Ascending aorta (tissue), 2 donors: ENCODE results near the gene STX17. TPM values are rescaled to one million over a fixed set of nuclear protein-coding genes. Genes with fewer than 3 reads are reported as not detected.

Experiments used
- DNase-seq, 2 donors: peaks; one replicate each; pipeline ENCODE4 v3.0.0-alpha.2; 2019; ENCODE audit warnings: low spot score in 2 of 2
- H3K27ac ChIP-seq, 2 donors: fragments of 200-600 bp; sonication (generic); one replicate each; pipeline ENCODE4 v1.5.1; 2016 to 2017; ENCODE audit warnings: mild to moderate bottlenecking in 1 of 2
- H3K27me3 ChIP-seq: fragments of 200-600 bp; sonication (generic); one replicate; pipeline ENCODE4 v1.5.1; 2017
- H3K36me3 ChIP-seq, 2 donors: fragments of 200-600 bp; sonication (generic); one replicate each; pipeline ENCODE4 v1.5.1; 2016
- H3K4me1 ChIP-seq, 2 donors: fragments of 200-600 bp; sonication (generic); one replicate each; pipeline ENCODE4 v1.5.1; 2016 to 2017; ENCODE audit warnings: mild to moderate bottlenecking in 1 of 2
- H3K4me3 ChIP-seq, 2 donors: fragments of 200-600 bp; sonication (generic); one replicate each; pipeline ENCODE4 v1.5.1; 2016 to 2017; ENCODE audit warnings: mild to moderate bottlenecking in 1 of 2
- H3K9me3 ChIP-seq, 2 donors: fragments of 200-600 bp; sonication (generic); one replicate each; pipeline ENCODE4 v1.5.1; 2016
- intact Hi-C: fragments of 100-400 bp; cut with DNase I; formaldehyde crosslinking; loops from one replicate; pipeline ENCODE4 v1.15.1; 2023
- total RNA-seq: library from RNA; depleted of rRNA; stranded (reverse); fragments of >200 nt; gene quantifications from one replicate; pipeline ENCODE4 v1.1.0, GENCODE V29; 2016
- TF ChIP-seq, protein P1 (sequence below), 3 experiments: fragments of 200-600 bp in 2 of 3; fragments of 450-650 bp in 1 of 3; sonication (generic) in 2 of 3; IDR thresholded peaks; one replicate each; pipeline ENCODE4 v1.5.1; 2016 to 2019; ENCODE audit warnings: antibody characterized with exemption in 3 of 3, mild to moderate bottlenecking in 1 of 3, moderate library complexity in 1 of 3

STX17 gene
- total RNA-seq, 1 donor from 2014 or later = 24.9 TPM

DNA sequence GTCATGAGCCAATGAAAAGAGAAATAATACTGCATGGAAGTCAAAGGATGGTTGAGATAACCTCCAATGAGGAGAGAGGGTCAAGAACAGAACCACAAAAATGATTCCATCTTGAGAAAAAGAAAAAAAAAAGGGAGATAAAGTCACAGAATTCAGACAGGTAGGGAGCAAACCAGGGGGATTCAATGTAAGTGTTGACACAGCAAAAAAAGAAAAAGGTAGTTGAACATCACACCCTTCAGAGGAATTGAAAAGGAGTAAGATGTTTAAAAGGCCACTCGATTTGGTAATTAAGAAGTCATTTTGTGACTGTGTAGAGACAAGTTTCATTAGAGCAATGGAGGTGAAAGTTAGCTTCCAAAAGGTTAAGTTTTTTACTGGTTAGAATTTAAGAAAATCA, 113.1 kb downstream of the STX17 start:
- H3K4me3 ChIP-seq = no peak overlapping the region
- intact Hi-C loops = no loop called here
- H3K27ac ChIP-seq = no peak overlapping the region
- TF ChIP-seq, protein P1, sequence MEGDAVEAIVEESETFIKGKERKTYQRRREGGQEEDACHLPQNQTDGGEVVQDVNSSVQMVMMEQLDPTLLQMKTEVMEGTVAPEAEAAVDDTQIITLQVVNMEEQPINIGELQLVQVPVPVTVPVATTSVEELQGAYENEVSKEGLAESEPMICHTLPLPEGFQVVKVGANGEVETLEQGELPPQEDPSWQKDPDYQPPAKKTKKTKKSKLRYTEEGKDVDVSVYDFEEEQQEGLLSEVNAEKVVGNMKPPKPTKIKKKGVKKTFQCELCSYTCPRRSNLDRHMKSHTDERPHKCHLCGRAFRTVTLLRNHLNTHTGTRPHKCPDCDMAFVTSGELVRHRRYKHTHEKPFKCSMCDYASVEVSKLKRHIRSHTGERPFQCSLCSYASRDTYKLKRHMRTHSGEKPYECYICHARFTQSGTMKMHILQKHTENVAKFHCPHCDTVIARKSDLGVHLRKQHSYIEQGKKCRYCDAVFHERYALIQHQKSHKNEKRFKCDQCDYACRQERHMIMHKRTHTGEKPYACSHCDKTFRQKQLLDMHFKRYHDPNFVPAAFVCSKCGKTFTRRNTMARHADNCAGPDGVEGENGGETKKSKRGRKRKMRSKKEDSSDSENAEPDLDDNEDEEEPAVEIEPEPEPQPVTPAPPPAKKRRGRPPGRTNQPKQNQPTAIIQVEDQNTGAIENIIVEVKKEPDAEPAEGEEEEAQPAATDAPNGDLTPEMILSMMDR (IDR thresholded peaks at IDR 0.05) = no peak
- peaks cover 8 to 30% of the 10 kb centered on the region in 2 donors for H3K36me3 ChIP-seq
- H3K27me3 ChIP-seq = no peaks in the 10 kb centered on the region
- no peak for DNase-seq
- no peaks in the 10 kb centered on the region for H3K4me1 ChIP-seq
- peaks cover 0 to under 1% of the 10 kb centered on the region in 2 donors for H3K9me3 ChIP-seq

Other genes with a start within 250 kb of the STX17 start
- 21.3 TPM for gene NR4A3, start 84.8 kb upstream of the STX17 start, total RNA-seq
- 10.7 TPM for gene ERP44, start 192.3 kb downstream of the STX17 start, total RNA-seq
- 8.5 TPM for gene INVS, start 192.6 kb downstream of the STX17 start, total RNA-seq